ENCODE measurements around the gene CTSO.
"Not testable (repeated sequence)": the region's sequence is repeated elsewhere in the genome, so short reads cannot be mapped to it uniquely, and the experiment has no call there.

Gene CTSO

DNA sequence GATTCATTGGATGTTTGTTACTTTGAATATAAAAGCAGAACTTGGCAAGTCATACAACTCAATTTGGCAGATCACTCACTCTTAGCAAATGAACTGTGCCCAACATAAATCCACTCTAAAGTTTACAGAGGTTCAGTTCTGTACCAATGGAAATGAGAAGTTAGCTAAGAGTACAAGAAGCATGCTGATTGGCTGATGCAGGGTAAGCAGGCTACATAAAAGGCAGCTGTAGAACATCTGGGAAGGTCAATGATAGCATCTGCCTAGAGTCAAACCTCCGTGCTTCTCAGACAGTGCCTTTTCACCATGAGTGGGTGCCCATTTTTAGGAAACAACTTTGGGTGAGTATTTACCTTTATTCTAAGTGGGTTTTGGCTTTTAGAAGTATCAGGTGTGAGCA, 50.2 kb downstream of the CTSO start, which contains the start of gene TDO2:
TSS of gene TDO2 (plus strand) at position 244 of the 400 bp plus-strand sequence. CDS start at position 307, 63 bp downstream.
- no peak for FAIRE-seq
- DNase-seq (ENCODE audit: insufficient read length) = no peak
- TF ChIP-seq TAF1 (IDR thresholded peaks at IDR 0.05; ENCODE audit: borderline replicate concordance, low read depth, low read length) (no peak), POLR2A (IDR thresholded peaks at IDR 0.05; ENCODE audit: low read depth, low read length) (no peak)

- no peak for FAIRE-seq
- no peak for DNase-seq (ENCODE audit: insufficient read length)
- TF ChIP-seq POLR2AphosphoS5 (IDR thresholded peaks at IDR 0.05; ENCODE audit: low read depth, low read length) (no peak), TAF1 (IDR thresholded peaks at IDR 0.05; ENCODE audit: borderline replicate concordance, low read depth, low read length) (no peak), POLR2A (IDR thresholded peaks at IDR 0.05; ENCODE audit: low read depth, low read length) (no peak)
Measured at GRCh38 chr4:155901013-155901412, 52.7 kb downstream of the CTSO start.

DNA sequence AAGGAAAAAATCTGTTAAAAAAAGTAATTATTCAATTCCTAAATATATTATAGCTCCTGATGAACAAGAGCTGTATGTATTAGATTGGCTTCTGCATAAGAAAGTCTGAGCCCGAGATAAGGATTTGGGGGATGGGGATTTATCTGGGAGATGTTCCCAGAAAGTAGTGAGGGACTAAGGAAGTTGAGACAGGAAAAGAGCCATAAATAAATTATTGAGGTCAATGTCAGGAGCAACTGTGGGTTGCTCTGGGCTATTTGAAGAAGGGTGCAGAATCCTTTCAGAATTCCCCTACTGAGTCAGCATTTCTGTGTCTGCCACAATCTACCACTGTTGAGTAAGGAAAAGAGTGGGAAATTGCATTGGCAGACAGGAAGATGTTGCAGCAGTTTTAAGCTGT, 53.3 kb downstream of the CTSO start:
- no peak for FAIRE-seq
- no peak for DNase-seq (ENCODE audit: insufficient read length)
- no peak for TF ChIP-seq POLR2A (IDR thresholded peaks at IDR 0.05; ENCODE audit: low read depth, low read length)

DNA sequence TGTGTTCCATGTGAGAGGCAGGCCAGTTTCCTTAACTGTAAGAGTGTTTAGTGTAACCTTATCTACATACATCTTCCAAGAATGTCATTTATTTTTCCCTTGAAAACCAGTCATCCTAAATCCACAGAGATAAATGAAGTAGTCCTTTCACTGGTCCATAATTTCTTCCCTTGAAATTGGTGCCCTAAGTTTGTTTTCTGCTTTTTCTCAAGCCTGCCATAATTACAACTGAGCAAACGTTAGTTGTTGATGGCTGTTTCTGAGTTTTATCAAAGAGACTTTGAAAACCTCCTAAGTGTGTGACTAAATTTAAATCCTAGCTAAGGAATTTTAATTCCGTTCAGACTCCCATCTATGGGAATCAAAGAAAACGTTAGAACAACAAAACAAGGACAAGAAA, 53.8 kb downstream of the CTSO start:
- DNase-seq (ENCODE audit: insufficient read length) = no peak
- TF ChIP-seq TAF1 (IDR thresholded peaks at IDR 0.05; ENCODE audit: borderline replicate concordance, low read depth, low read length) (no peak), POLR2A (IDR thresholded peaks at IDR 0.05; ENCODE audit: low read depth, low read length) (no peak), POLR2AphosphoS5 (IDR thresholded peaks at IDR 0.05; ENCODE audit: low read depth, low read length) (no peak)
- no peak for FAIRE-seq

DNA sequence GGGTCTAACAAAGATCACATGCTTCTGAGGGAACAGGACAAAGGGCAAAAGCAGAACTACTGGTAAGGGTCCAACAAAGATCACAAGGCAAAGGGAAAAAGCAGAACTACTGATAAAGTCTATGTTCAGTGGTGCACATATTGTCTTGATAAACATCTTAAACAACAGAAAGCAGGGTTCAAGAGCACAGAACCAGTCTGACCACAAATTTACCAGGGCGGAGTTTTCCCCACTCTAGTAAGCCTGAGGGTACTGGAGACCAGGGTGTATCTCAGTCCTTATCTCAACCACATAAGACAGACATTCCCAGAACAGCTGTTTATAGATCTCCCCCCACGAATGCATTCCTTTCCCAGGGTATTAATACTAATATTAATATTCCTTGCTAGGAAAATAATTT, 55.3 kb downstream of the CTSO start:
- FAIRE-seq; DNase-seq (ENCODE audit: insufficient read length): not testable (repeated sequence)

DNA sequence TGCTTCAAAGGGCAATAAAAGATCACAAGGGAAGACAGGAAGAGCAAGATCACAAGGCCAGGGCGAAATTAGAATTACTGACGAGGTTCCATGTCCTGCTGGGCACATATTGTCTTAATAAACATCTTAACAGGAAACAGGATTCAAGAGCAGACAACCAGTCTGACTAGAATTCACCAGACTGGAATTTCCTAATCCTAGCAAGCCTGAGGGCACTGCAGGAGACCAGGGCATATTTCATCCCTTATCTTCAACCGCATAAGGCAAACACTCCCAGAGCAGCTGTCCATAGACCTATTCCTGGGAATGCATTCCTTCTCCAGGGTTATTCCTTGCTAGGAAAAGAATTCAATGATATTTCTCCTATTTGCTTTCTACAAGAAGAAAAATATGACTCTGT, 62.6 kb downstream of the CTSO start:
- no peak for FAIRE-seq
- no peak for DNase-seq (ENCODE audit: insufficient read length)
- TF ChIP-seq TAF1 (IDR thresholded peaks at IDR 0.05; ENCODE audit: borderline replicate concordance, low read depth, low read length) (no peak), POLR2A (IDR thresholded peaks at IDR 0.05; ENCODE audit: low read depth, low read length) (no peak), POLR2AphosphoS5 (IDR thresholded peaks at IDR 0.05; ENCODE audit: low read depth, low read length) (no peak)

DNA sequence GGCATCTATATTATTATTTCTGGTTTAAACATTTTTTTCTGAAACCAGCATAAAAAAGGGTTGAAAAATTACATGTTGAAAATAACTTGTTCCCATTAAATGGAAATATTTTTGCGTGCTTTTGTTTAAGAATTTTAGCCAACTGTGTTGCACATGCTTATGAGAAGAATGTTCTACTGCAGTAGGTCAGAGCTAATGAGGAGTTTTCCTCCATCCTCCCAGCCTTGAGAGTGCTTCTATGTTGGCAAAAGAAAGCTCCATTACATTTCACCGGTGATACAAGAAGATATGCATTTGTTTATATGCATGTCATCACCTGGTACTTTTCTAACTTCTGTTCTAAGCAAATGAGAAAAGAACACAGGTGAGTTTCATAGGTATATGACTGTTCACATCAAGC, 63.7 kb downstream of the CTSO start:
- no peak for DNase-seq (ENCODE audit: insufficient read length)
- TF ChIP-seq POLR2A (IDR thresholded peaks at IDR 0.05; ENCODE audit: low read depth, low read length) (no peak), POLR2AphosphoS5 (IDR thresholded peaks at IDR 0.05; ENCODE audit: low read depth, low read length) (no peak), TAF1 (IDR thresholded peaks at IDR 0.05; ENCODE audit: borderline replicate concordance, low read depth, low read length) (no peak)
- FAIRE-seq = no peak

DNA sequence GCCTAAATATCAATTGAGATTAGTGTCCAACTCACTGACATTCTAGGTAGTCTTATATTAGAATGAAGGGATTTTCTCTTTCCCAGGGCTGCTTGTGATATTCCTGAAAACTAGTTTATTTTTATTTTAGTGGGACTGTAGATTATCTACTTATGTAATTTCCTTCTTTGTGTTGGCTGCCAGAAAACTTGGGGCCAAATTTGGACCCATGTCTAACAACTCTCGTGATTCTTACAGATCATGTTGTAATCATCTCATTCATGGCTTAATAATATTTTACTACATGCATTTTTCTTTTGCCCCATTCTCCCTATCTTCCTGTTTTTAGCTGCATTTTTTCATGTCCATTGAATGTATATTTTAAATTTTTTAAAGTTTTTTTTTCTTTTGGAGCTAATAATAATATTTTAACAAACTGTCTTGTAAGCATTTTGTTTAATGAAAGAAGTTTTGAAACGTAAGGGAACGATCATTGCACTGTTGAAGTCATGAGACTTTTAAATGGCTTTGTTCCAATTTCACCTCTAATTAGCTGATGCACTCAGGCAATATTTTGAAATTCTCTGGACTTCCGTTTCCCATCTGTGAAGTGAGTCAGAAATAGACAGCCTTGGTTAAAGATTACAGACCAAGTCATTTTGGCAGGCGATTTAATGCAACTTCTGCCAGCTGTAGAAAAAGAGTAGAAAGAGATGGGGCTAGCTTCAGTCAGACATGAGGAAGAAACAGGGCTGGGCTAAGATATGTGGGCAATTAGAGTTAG, 64.5 kb downstream of the CTSO start:
- no peak for FAIRE-seq
- DNase-seq (ENCODE audit: insufficient read length) = no peak
- TF ChIP-seq TAF1 (IDR thresholded peaks at IDR 0.05; ENCODE audit: borderline replicate concordance, low read depth, low read length) (no peak), POLR2AphosphoS5 (IDR thresholded peaks at IDR 0.05; ENCODE audit: low read depth, low read length) (no peak), POLR2A (IDR thresholded peaks at IDR 0.05; ENCODE audit: low read depth, low read length) (no peak)

GRCh38 chr4:155887847-155888570, 65.7 kb downstream of the CTSO start:
- DNase-seq (ENCODE audit: insufficient read length) (no peak), FAIRE-seq (no peak)
- no peak for TF ChIP-seq TAF1 (IDR thresholded peaks at IDR 0.05; ENCODE audit: borderline replicate concordance, low read depth, low read length)

DNA sequence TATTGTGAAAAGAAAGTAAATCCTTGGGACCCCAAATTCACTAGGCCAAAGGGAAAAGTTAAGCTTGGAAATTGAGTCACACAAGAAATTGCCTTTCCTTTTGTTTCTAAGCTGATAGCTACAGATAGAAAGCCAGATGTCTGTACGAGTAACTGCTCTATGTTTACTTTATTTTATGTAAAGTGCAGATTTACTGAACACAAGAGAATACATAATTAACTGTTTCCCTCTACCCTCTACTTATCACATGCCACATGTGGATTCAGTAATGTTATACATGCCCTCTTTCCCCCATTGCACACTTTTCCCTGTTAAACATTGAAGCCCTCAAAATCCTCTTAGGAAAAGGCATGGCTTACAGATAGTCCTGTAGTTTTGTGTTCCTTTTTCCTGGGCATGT, 66.6 kb downstream of the CTSO start:
- no peak for TF ChIP-seq POLR2AphosphoS5 (IDR thresholded peaks at IDR 0.05; ENCODE audit: low read depth, low read length)
- no peak for TF ChIP-seq TAF1 (IDR thresholded peaks at IDR 0.05; ENCODE audit: borderline replicate concordance, low read depth, low read length)
- TF ChIP-seq POLR2A (IDR thresholded peaks at IDR 0.05; ENCODE audit: low read depth, low read length) = no peak
- peak; percentile 9 for FAIRE-seq
- DNase-seq (ENCODE audit: insufficient read length) = no peak

- DNase-seq (ENCODE audit: insufficient read length) (no peak), FAIRE-seq (no peak)
- TF ChIP-seq POLR2A (IDR thresholded peaks at IDR 0.05; ENCODE audit: low read depth, low read length) = no peak
- TF ChIP-seq TAF1 (IDR thresholded peaks at IDR 0.05; ENCODE audit: borderline replicate concordance, low read depth, low read length) = no peak
- TF ChIP-seq POLR2AphosphoS5 (IDR thresholded peaks at IDR 0.05; ENCODE audit: low read depth, low read length) = no peak
Measured at GRCh38 chr4:155885666-155886065, 68.0 kb downstream of the CTSO start.

- TF ChIP-seq TAF1 (IDR thresholded peaks at IDR 0.05; ENCODE audit: borderline replicate concordance, low read depth, low read length) = no peak
- no peak for TF ChIP-seq POLR2A (IDR thresholded peaks at IDR 0.05; ENCODE audit: low read depth, low read length)
- TF ChIP-seq POLR2AphosphoS5 (IDR thresholded peaks at IDR 0.05; ENCODE audit: low read depth, low read length) = no peak
- no peak for DNase-seq (ENCODE audit: insufficient read length)
- no peak for FAIRE-seq
Measured at GRCh38 chr4:155883895-155884294, 69.8 kb downstream of the CTSO start.
